IMR-90 (cell line): ENCODE measurements around the gene TIAM1.

Experiments
- CTCF ChIP-seq: conservative IDR thresholded peaks from 2 replicates; pipeline ENCODE4 v1.5.1; 2012; ENCODE audit warnings: mild to moderate bottlenecking, low read depth, low read length, improper control_type of control experiment
- POLR2A ChIP-seq: IDR thresholded peaks from 2 replicates; pipeline ENCODE4 v1.6.1; 2012; ENCODE audit warnings: mild to moderate bottlenecking, low read depth, low read length
- RCOR1 ChIP-seq: IDR thresholded peaks from 2 replicates; pipeline ENCODE4 v1.6.1; 2012; ENCODE audit warnings: mild to moderate bottlenecking, low read length, improper control_type of control experiment; ENCODE audit not compliant: insufficient replicate concordance
- RFX5 ChIP-seq: IDR thresholded peaks from 2 replicates; pipeline ENCODE4 v1.8.0; 2012; ENCODE audit warnings: low read depth, mild to moderate bottlenecking, low read length, moderate library complexity
- USF2 ChIP-seq: fragments of 150-350 bp; IDR thresholded peaks from 2 replicates; pipeline ENCODE4 v1.6.1; 2017; ENCODE audit warnings: mild to moderate bottlenecking, antibody characterized with exemption, low read length, low read depth

GRCh38 chr21:31115249-31115648 is 228.8 kb downstream of the TIAM1 start:
- TF ChIP-seq CTCF = no peak
- no peak for TF ChIP-seq RCOR1
- no peak for TF ChIP-seq RFX5
- no peak for TF ChIP-seq POLR2A
- no peak for TF ChIP-seq USF2
